Stimulated activated CD4-positive, alpha-beta T cell treated with anti-CD3 and anti-CD28 coated beads, TNF-alpha, amount 100 ng/mL, for 24 hours (primary cell): ENCODE measurements around the gene ORAI2.
"Not testable (repeated sequence)": the region's sequence is repeated elsewhere in the genome, so short reads cannot be mapped to it uniquely, and the experiment has no call there.

Experiments used
- DNase-seq, 3 experiments: peaks; one replicate each; pipeline ENCODE4 v3.0.0-alpha.2; 2020; ENCODE audit warnings: low read depth in 3 of 3

ORAI2 gene

DNA sequence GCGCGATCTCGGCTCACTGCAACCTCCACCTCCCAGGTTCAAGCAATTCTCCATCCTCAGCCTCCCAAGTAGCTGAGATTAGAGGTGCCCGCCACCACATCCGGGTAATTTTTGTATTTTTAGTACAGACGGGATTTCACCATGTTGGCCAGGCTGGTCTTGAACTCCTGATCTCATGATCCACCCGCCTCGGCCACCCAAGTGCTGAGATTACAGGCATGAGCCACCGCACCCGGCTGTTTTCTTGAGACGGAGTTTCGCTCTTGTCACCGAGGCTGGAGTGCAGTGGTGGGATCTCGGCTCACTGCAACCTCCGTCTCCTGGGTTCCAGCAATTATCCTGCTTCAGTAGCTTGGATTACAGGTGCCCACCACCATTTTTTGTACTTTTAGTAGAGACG, 64.9 kb downstream of the ORAI2 start:
- DNase-seq, result not testable (repeated sequence)

DNA sequence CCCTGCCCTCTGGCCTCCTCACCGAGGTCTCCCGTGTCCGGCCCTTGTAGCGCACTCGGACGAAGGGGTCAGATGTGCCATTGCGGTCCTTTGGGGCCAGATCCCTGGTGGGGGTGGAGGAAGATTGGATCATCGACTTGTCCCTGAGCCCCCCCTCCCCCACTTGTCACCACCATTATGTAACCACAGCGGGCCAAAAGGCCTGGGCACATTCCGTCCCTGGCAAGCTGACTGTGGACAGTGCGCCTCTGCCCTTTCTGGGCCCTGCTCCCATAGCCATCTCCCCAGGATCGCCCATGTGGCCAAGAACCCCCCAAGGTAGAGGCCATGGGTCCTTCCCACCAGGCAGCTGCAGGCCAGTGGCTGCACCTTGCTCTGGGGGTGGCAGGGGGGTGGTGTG, 69.8 kb downstream of the ORAI2 start:
- not testable (repeated sequence) for DNase-seq

DNA sequence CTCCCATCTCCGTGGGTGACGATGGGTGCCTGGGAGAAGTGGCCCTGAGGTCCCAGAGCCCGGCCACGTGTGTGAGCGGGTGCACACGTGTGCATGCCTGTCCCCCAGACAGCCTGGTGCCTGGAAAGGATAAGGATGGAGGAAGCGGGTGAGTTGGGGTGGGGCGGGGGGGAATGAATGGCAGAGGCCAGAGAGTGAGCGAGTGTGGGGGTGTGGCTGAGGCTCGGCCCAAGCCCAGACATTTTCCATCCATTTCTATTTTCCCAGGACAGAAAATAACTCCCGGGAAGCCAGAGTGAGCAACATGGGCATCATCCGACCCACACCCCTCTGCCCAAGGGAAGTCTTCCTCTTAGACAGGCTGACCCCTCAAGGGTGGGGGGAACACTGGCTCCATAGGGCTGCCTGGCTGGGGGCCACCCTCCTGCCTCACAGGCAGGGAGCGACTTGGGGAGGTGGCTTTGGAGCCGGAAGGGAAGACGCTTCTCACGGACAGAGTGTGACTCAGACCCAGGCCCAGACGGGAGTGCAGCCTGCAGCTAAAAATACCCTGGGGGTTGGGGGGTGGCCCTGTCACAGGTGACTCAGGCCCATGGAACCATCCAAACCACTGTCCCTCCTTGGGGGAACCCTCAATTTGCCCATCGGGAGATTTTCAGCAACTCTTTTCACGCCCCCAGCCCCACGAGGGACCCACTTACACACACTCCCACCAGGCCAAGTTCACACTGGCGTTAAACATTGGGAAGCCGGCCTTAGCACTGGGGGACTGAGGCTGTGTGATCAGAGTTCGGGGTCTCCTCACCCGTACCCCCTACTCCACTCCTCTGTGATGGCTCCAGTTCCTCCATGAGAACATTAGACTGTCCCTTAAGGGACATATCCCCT, 72.2 kb downstream of the ORAI2 start:
- DNase-seq, result not testable (repeated sequence)
